HG03159 (cell line): ENCODE results near the gene CCNT1.
"Not testable (repeated sequence)": the region's sequence is repeated elsewhere in the genome, so short reads cannot be mapped to it uniquely, and the experiment has no call there.

Experiments
- ATAC-seq: cut with Tn5 transposase; IDR thresholded peaks from one replicate; pipeline ENCODE4 v1.9.1; 2021; ENCODE audit warnings: mild to moderate bottlenecking, moderate library complexity; ENCODE audit not compliant: unreplicated experiment

CCNT1 gene

GRCh38 chr12:48716493-48717251 lies at the start of gene CCNT1:
TSS of gene CCNT1 (minus strand) at chr12:48716707. CDS start at chr12:48716675, 32 bp downstream.
- ATAC-seq: peak; percentile 95

GRCh38 chr12:48765753-48766162 lies 49.3 kb upstream of the CCNT1 start:
- ATAC-seq: no peak

GRCh38 chr12:48764521-48764920 lies 48.0 kb upstream of the CCNT1 start:
- no peak for ATAC-seq

GRCh38 chr12:48758737-48759136 lies 42.2 kb upstream of the CCNT1 start:
- no peak for ATAC-seq

GRCh38 chr12:48758186-48758585 lies 41.7 kb upstream of the CCNT1 start:
- ATAC-seq: no peak

GRCh38 chr12:48750769-48751356 lies 34.4 kb upstream of the CCNT1 start:
- no peak for ATAC-seq

- no peak for ATAC-seq
Measured at GRCh38 chr12:48750215-48750614, 33.7 kb upstream of the CCNT1 start.

GRCh38 chr12:48744251-48745008 lies 27.9 kb upstream of the CCNT1 start:
- no peak for ATAC-seq

- ATAC-seq: no peak
Measured at GRCh38 chr12:48739618-48740269, 23.2 kb upstream of the CCNT1 start.

- ATAC-seq: no peak
Measured at GRCh38 chr12:48736456-48736855, 19.9 kb upstream of the CCNT1 start.

GRCh38 chr12:48728807-48729206 lies 12.3 kb upstream of the CCNT1 start:
- no peak for ATAC-seq

GRCh38 chr12:48720737-48721136 lies 4.2 kb upstream of the CCNT1 start:
- ATAC-seq: not testable (repeated sequence)

- not testable (repeated sequence) for ATAC-seq
Measured at GRCh38 chr12:48720171-48720570, 3.7 kb upstream of the CCNT1 start.

- ATAC-seq: not testable (repeated sequence)
Measured at GRCh38 chr12:48719002-48719401, 2.5 kb upstream of the CCNT1 start.

- peak; percentile 10 for ATAC-seq
Measured at GRCh38 chr12:48717252-48717695, 767 bp upstream of the CCNT1 start.

GRCh38 chr12:48716168-48716492 lies 377 bp downstream of the CCNT1 start:
- no peak for ATAC-seq

GRCh38 chr12:48712209-48712608 lies 4.3 kb downstream of the CCNT1 start:
- no peak for ATAC-seq

GRCh38 chr12:48698822-48699221 lies 17.7 kb downstream of the CCNT1 start:
- not testable (repeated sequence) for ATAC-seq

GRCh38 chr12:48696626-48697025 lies 19.9 kb downstream of the CCNT1 start:
- no peak for ATAC-seq

GRCh38 chr12:48695859-48696258 lies 20.6 kb downstream of the CCNT1 start:
- ATAC-seq: no peak

GRCh38 chr12:48694038-48694437 lies 22.5 kb downstream of the CCNT1 start:
- no peak for ATAC-seq
